Fibroblast of lung (primary cell): ENCODE results near the gene WNT10A.

ENCODE experiments used
- CTCF ChIP-seq, 2 donors: IDR thresholded peaks in 1 of 2; conservative IDR thresholded peaks in 1 of 2; 1 replicate in 1 of 2; 2 replicates in 1 of 2; pipeline ENCODE4 v1.5.1; 2011 to 2012; ENCODE audit warnings: low read length in 2 of 2, control low read depth in 1 of 2, inconsistent platforms in 1 of 2, low read depth in 1 of 2, mild to moderate bottlenecking in 1 of 2
- EZH2 ChIP-seq: IDR thresholded peaks from 2 replicates; pipeline ENCODE4 v1.5.1; 2012; ENCODE audit warnings: low read length, control low read depth, mild to moderate bottlenecking; ENCODE audit errors: missing control alignments

- TF ChIP-seq EZH2 (peak; percentile 10), CTCF (conservative IDR thresholded peaks at IDR 0.05 in 1 of 2, IDR thresholded peaks at IDR 0.05 in 1 of 2; ENCODE audit: low read depth in 1 of 2, low read length in 2 of 2) (no peak)
Measured at GRCh38 chr2:218873359-218874194, 7.1 kb upstream of the WNT10A start.
